CD4-positive, alpha-beta memory T cell (primary cell): ENCODE results near the gene CNDP1. TPM values are rescaled to one million over a fixed set of nuclear protein-coding genes. Genes with fewer than 3 reads are reported as not detected.
"Not testable (repeated sequence)": the region's sequence is repeated elsewhere in the genome, so short reads cannot be mapped to it uniquely, and the experiment has no call there.

Experiments
- CTCF ChIA-PET: fragments of 350-600 bp; sonication (Branson Sonifier 250); formaldehyde crosslinking; loops from one replicate; lab custom pipeline; 2021; ENCODE audit warnings: inconsistent platforms; ENCODE audit not compliant: partially characterized antibody; lab: Charles Lee
- POLR2A ChIA-PET: fragments of 350-600 bp; sonication (Branson Sonifier 250); formaldehyde crosslinking; loops from one replicate; lab custom pipeline; 2021; ENCODE audit not compliant: partially characterized antibody; lab: Charles Lee
- DNase-seq, 5 donors: peaks; one replicate each; pipeline versions ENCODE4 v3.0.0 to v3.0.0-alpha.2; 2020 to 2022; ENCODE audit warnings: mixed read lengths in 1 of 5
- H3K27ac ChIP-seq: one replicate; pipeline ENCODE4 v1.7.0; 2013; ENCODE audit warnings: low read depth, low read length
- H3K27me3 ChIP-seq: 2 replicates; pipeline ENCODE4 v1.7.0; 2013; ENCODE audit warnings: mild to moderate bottlenecking, low read length, moderate library complexity; ENCODE audit not compliant: insufficient read depth
- H3K36me3 ChIP-seq: 2 replicates; pipeline ENCODE4 v1.7.0; 2013; ENCODE audit warnings: mild to moderate bottlenecking, low read length, moderate library complexity; ENCODE audit not compliant: insufficient read depth
- H3K4me1 ChIP-seq: 2 replicates; pipeline ENCODE4 v1.7.0; 2013; ENCODE audit warnings: mild to moderate bottlenecking, low read length, moderate library complexity; ENCODE audit not compliant: insufficient read depth
- H3K4me3 ChIP-seq, 2 donors: one replicate each; pipeline ENCODE4 v1.7.0; 2013; ENCODE audit warnings: low read length in 2 of 2, mild to moderate bottlenecking in 1 of 2
- H3K9me3 ChIP-seq, 2 donors: one replicate each; pipeline ENCODE4 v1.7.0; 2013; ENCODE audit warnings: low read length in 2 of 2, control low read depth in 1 of 2; ENCODE audit not compliant: control insufficient read depth in 1 of 2
- H3K27ac Mint-ChIP-seq, 7 donors: one replicate each; pipeline ENCODE4 v1.8.0; 2020 to 2021; ENCODE audit warnings: mixed read lengths in 7 of 7, mild to moderate bottlenecking in 6 of 7, inconsistent platforms in 3 of 7, moderate library complexity in 3 of 7
- H3K27me3 Mint-ChIP-seq, 2 donors: one replicate each; pipeline ENCODE4 v1.8.0; 2020 to 2021; ENCODE audit warnings: mixed read lengths in 2 of 2
- H3K36me3 Mint-ChIP-seq, 2 donors: one replicate each; pipeline ENCODE4 v1.8.0; 2020 to 2021; ENCODE audit warnings: mixed read lengths in 2 of 2, inconsistent platforms in 1 of 2, mild to moderate bottlenecking in 1 of 2
- H3K4me1 Mint-ChIP-seq, 4 donors: one replicate each; pipeline ENCODE4 v1.8.0; 2020 to 2021; ENCODE audit warnings: mixed read lengths in 4 of 4, mild to moderate bottlenecking in 1 of 4
- H3K4me3 Mint-ChIP-seq, 8 donors: one replicate each; pipeline ENCODE4 v1.8.0; 2020 to 2021; ENCODE audit warnings: mixed read lengths in 8 of 8, mild to moderate bottlenecking in 7 of 8, moderate library complexity in 6 of 8, inconsistent platforms in 3 of 8
- H3K9me3 Mint-ChIP-seq, 8 donors: one replicate each; pipeline ENCODE4 v1.8.0; 2020 to 2021; ENCODE audit warnings: mixed read lengths in 8 of 8, mild to moderate bottlenecking in 5 of 8, inconsistent platforms in 3 of 8, moderate library complexity in 1 of 8
- intact Hi-C: fragments of 100-400 bp; cut with micrococcal nuclease; formaldehyde crosslinking; loops from one replicate; pipeline ENCODE4 v1.15.1; 2023
- polyA plus RNA-seq, 2 donors: library from polyadenylated mRNA; unstranded; fragments of 300-500 nt; fragmentation: Illumina TruSeq; gene quantifications; one replicate each; pipeline ENCODE4 v1.2.3, GENCODE V29; 2021
- total RNA-seq, 2 experiments: library from RNA; stranded (reverse); gene quantifications; one replicate each; pipeline ENCODE4 v1.2.3, GENCODE V29; 2021

Gene CNDP1
- total and polyA plus RNA-seq, 4 experiments from 2014 or later, result not detected

- H3K27ac Mint-ChIP-seq, H3K4me1 ChIP-seq, H3K4me1 Mint-ChIP-seq, H3K27ac ChIP-seq, DNase-seq, H3K4me3 ChIP-seq, H3K36me3 Mint-ChIP-seq, intact Hi-C loops, POLR2A ChIA-PET, H3K4me3 Mint-ChIP-seq, H3K36me3 ChIP-seq, H3K9me3 ChIP-seq, H3K27me3 ChIP-seq: not testable (repeated sequence)
- CTCF ChIA-PET, result interaction anchor here (2.3 kb wide), 1 partner anchor 14 kb away, joined by 8 read pairs; no protein-coding TSS in a partner anchor
- H3K9me3 Mint-ChIP-seq, result peaks cover 0 to 18% (median 6%) of the 10 kb centered on the region in 8 donors
- H3K27me3 Mint-ChIP-seq, result peaks cover 18 to 22% of the 10 kb centered on the region in 2 donors
Observed at GRCh38 chr18:74565993-74566392, 31.7 kb downstream of the CNDP1 start.

- H3K27ac Mint-ChIP-seq, result no peak overlapping the region
- DNase-seq, result no peak
- ChIA-PET CTCF (no interaction called here), POLR2A (no interaction called here)
- Histone ChIP-seq H3K9me3 (no peaks in the 10 kb centered on the region), H3K36me3 (no peaks in the 10 kb centered on the region), H3K4me3 (no peak overlapping the region), H3K27ac (no peak overlapping the region), H3K27me3 (no peaks in the 10 kb centered on the region), H3K4me1 (no peaks in the 10 kb centered on the region)
- H3K27me3 Mint-ChIP-seq, result peaks cover 18 to 20% of the 10 kb centered on the region in 2 donors
- intact Hi-C loops, result no loop called here
- no peaks in the 10 kb centered on the region for H3K4me1 Mint-ChIP-seq
- H3K4me3 Mint-ChIP-seq, result no peak overlapping the region
- H3K9me3 Mint-ChIP-seq, result peaks cover 0 to 18% (median 6%) of the 10 kb centered on the region in 8 donors
- no peaks in the 10 kb centered on the region for H3K36me3 Mint-ChIP-seq
Observed at GRCh38 chr18:74567822-74568221, 33.5 kb downstream of the CNDP1 start.

- no peaks in the 10 kb centered on the region for H3K27me3 ChIP-seq
- no peaks in the 10 kb centered on the region for H3K9me3 ChIP-seq
- H3K9me3 Mint-ChIP-seq, result peaks cover 0 to 18% (median 6%) of the 10 kb centered on the region in 8 donors
- no peak overlapping the region for H3K4me3 Mint-ChIP-seq
- peaks cover 20 to 25% of the 10 kb centered on the region in 2 donors for H3K27me3 Mint-ChIP-seq
- H3K36me3 ChIP-seq, result no peaks in the 10 kb centered on the region
- no peaks in the 10 kb centered on the region for H3K36me3 Mint-ChIP-seq
- no peak for DNase-seq
- ChIA-PET POLR2A (no interaction called here), CTCF (interaction anchor here (1.1 kb wide), 1 partner anchor 18 kb away, joined by 4 read pairs; no protein-coding TSS in a partner anchor)
- H3K27ac Mint-ChIP-seq, result no peak overlapping the region
- intact Hi-C loops, result no loop called here
- peaks cover 0 to 3% (median 0%) of the 10 kb centered on the region in 4 donors for H3K4me1 Mint-ChIP-seq
- no peaks in the 10 kb centered on the region for H3K4me1 ChIP-seq
- no peak overlapping the region for H3K4me3 ChIP-seq
- no peak overlapping the region for H3K27ac ChIP-seq
Observed at GRCh38 chr18:74569401-74569800, 35.1 kb downstream of the CNDP1 start.

GRCh38 chr18:74570266-74570665 lies 36.0 kb downstream of the CNDP1 start:
- H3K36me3 ChIP-seq, result no peaks in the 10 kb centered on the region
- DNase-seq, result no peak
- H3K27me3 Mint-ChIP-seq, result peaks cover 16 to 29% of the 10 kb centered on the region in 2 donors
- H3K4me1 Mint-ChIP-seq, result peaks cover 0 to 3% (median 0%) of the 10 kb centered on the region in 4 donors
- no peaks in the 10 kb centered on the region for H3K4me1 ChIP-seq
- H3K4me3 ChIP-seq, result no peak overlapping the region
- ChIA-PET CTCF (interaction anchor here (0.6 to 1.1 kb wide), 2 partner anchors 19 to 44 kb away, joined by 3 to 4 read pairs; no protein-coding TSS in a partner anchor), POLR2A (no interaction called here)
- H3K27ac ChIP-seq, result no peak overlapping the region
- H3K27ac Mint-ChIP-seq, result peak overlapping the region in 1 of 7 donors; percentile 22
- H3K36me3 Mint-ChIP-seq, result no peaks in the 10 kb centered on the region
- peaks cover 0 to 12% (median 6%) of the 10 kb centered on the region in 8 donors for H3K9me3 Mint-ChIP-seq
- intact Hi-C loops, result no loop called here
- no peak overlapping the region for H3K4me3 Mint-ChIP-seq
- H3K9me3 ChIP-seq, result no peaks in the 10 kb centered on the region
- no peaks in the 10 kb centered on the region for H3K27me3 ChIP-seq

- Histone ChIP-seq H3K27ac (no peak overlapping the region), H3K4me3 (no peak overlapping the region), H3K27me3 (no peaks in the 10 kb centered on the region), H3K9me3 (no peaks in the 10 kb centered on the region), H3K36me3 (no peaks in the 10 kb centered on the region), H3K4me1 (no peaks in the 10 kb centered on the region)
- POLR2A ChIA-PET, result no interaction called here
- no peak overlapping the region for H3K4me3 Mint-ChIP-seq
- CTCF ChIA-PET, result no interaction called here
- peak overlapping the region in 1 of 7 donors; percentile 15 for H3K27ac Mint-ChIP-seq
- H3K9me3 Mint-ChIP-seq, result peaks cover 0 to 2% (median 0%) of the 10 kb centered on the region in 8 donors
- H3K4me1 Mint-ChIP-seq, result peaks cover 0 to 3% (median 0%) of the 10 kb centered on the region in 4 donors
- no peaks in the 10 kb centered on the region for H3K36me3 Mint-ChIP-seq
- DNase-seq, result no peak
- H3K27me3 Mint-ChIP-seq, result peaks cover 16 to 29% of the 10 kb centered on the region in 2 donors
- intact Hi-C loops, result no loop called here
Observed at GRCh38 chr18:74571895-74572680, 37.8 kb downstream of the CNDP1 start.

GRCh38 chr18:74573053-74573452 lies 38.8 kb downstream of the CNDP1 start:
- H3K27ac ChIP-seq, result no peak overlapping the region
- Mint-ChIP-seq H3K9me3 (peaks cover 0 to 2% (median 0%) of the 10 kb centered on the region in 8 donors), H3K4me3 (no peak overlapping the region), H3K27me3 (peaks cover 14 to 28% of the 10 kb centered on the region in 2 donors), H3K36me3 (no peaks in the 10 kb centered on the region), H3K27ac (no peak overlapping the region), H3K4me1 (peaks cover 0 to 3% (median 0%) of the 10 kb centered on the region in 4 donors)
- no peaks in the 10 kb centered on the region for H3K27me3 ChIP-seq
- POLR2A ChIA-PET, result no interaction called here
- intact Hi-C loops, result no loop called here
- H3K4me3 ChIP-seq, result no peak overlapping the region
- no peaks in the 10 kb centered on the region for H3K4me1 ChIP-seq
- CTCF ChIA-PET, result no interaction called here
- no peaks in the 10 kb centered on the region for H3K9me3 ChIP-seq
- H3K36me3 ChIP-seq, result no peaks in the 10 kb centered on the region
- DNase-seq, result no peak

GRCh38 chr18:74574916-74575315 lies 40.6 kb downstream of the CNDP1 start:
- ChIA-PET CTCF (no interaction called here), POLR2A (no interaction called here)
- intact Hi-C loops, result no loop called here
- Histone ChIP-seq H3K4me1 (no peaks in the 10 kb centered on the region), H3K27me3 (no peaks in the 10 kb centered on the region), H3K4me3 (no peak overlapping the region), H3K27ac (no peak overlapping the region), H3K9me3 (no peaks in the 10 kb centered on the region), H3K36me3 (no peaks in the 10 kb centered on the region)
- Mint-ChIP-seq H3K36me3 (no peaks in the 10 kb centered on the region), H3K27me3 (peaks cover 6 to 29% of the 10 kb centered on the region in 2 donors), H3K27ac (peak overlapping the region in 1 of 7 donors; percentile 30), H3K9me3 (peaks cover 0 to 2% (median 0%) of the 10 kb centered on the region in 8 donors), H3K4me1 (peaks cover 0 to 3% (median 0%) of the 10 kb centered on the region in 4 donors), H3K4me3 (no peak overlapping the region)
- no peak for DNase-seq
